RWPE1 (cell line): ENCODE data around the gene SH3D21.

Experiments used
- CTCF ChIA-PET: fragments of 350-600 bp; sonication (Branson Sonifier 250); formaldehyde crosslinking; extraction: SDS; loops from one replicate; lab custom pipeline; 2021; lab: Yijun Ruan, JAX
- POLR2A ChIA-PET: fragments of 400-600 bp; formaldehyde crosslinking; extraction: SDS; loops from one replicate; lab custom pipeline; 2020; ENCODE audit warnings: antibody characterized with exemption; ENCODE audit not compliant: low non-redundant PET; lab: Yijun Ruan, JAX
- DNase-seq: peaks from one replicate; pipeline ENCODE4 v3.0.0; 2012; ENCODE audit warnings: low spot score
- H3K27ac ChIP-seq: fragments of 450-650 bp; 2 replicates; pipeline ENCODE4 v1.5.1; 2017
- TF ChIP-seq, protein P1 (sequence below): fragments of 450-650 bp; conservative IDR thresholded peaks from 2 replicates; pipeline ENCODE4 v1.5.1; 2017; ENCODE audit warnings: low read depth, mild to moderate bottlenecking

SH3D21 gene

DNA sequence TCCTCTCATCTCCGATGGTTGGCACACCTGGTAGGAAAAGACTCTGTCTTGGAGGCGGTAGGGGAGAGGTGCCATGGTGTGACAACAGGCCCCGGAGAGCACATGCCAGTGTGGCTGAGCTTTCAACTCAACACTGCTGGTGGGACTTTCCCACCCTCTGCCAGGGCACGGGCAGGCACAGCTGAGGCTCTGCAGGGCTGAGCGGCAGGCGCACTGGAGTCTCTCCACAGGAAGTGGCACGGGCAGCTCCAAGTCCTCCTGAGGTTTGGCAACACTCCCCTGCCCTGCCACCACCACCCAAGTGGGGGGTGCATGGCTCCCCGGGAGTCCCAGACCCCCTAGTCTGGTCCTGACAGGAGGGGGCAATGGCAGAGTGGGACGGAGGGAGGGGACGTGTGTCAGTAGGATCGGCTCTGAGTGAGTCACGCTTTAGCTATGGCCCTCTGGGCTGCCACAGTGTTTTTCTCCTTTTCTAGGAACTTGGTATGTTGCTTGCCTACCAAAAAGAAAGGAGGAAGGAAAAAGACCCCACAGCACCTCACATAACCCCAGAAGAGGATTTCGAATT, 44.6 kb downstream of the SH3D21 start:
- TF ChIP-seq, protein P1, sequence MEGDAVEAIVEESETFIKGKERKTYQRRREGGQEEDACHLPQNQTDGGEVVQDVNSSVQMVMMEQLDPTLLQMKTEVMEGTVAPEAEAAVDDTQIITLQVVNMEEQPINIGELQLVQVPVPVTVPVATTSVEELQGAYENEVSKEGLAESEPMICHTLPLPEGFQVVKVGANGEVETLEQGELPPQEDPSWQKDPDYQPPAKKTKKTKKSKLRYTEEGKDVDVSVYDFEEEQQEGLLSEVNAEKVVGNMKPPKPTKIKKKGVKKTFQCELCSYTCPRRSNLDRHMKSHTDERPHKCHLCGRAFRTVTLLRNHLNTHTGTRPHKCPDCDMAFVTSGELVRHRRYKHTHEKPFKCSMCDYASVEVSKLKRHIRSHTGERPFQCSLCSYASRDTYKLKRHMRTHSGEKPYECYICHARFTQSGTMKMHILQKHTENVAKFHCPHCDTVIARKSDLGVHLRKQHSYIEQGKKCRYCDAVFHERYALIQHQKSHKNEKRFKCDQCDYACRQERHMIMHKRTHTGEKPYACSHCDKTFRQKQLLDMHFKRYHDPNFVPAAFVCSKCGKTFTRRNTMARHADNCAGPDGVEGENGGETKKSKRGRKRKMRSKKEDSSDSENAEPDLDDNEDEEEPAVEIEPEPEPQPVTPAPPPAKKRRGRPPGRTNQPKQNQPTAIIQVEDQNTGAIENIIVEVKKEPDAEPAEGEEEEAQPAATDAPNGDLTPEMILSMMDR = no peak
- CTCF ChIA-PET = interaction anchor here (0.6 to 1.7 kb wide), 4 partner anchors 8 to 332 kb away, joined by 3 to 8 read pairs (median 4); no protein-coding TSS in a partner anchor
- peak; percentile 82 for DNase-seq
- POLR2A ChIA-PET = interaction anchor here (0.5 to 0.6 kb wide), 2 partner anchors 86 to 494 kb away, joined by 3 read pairs; no protein-coding TSS in a partner anchor
- peak overlapping the region; percentile 92 for H3K27ac ChIP-seq

DNA sequence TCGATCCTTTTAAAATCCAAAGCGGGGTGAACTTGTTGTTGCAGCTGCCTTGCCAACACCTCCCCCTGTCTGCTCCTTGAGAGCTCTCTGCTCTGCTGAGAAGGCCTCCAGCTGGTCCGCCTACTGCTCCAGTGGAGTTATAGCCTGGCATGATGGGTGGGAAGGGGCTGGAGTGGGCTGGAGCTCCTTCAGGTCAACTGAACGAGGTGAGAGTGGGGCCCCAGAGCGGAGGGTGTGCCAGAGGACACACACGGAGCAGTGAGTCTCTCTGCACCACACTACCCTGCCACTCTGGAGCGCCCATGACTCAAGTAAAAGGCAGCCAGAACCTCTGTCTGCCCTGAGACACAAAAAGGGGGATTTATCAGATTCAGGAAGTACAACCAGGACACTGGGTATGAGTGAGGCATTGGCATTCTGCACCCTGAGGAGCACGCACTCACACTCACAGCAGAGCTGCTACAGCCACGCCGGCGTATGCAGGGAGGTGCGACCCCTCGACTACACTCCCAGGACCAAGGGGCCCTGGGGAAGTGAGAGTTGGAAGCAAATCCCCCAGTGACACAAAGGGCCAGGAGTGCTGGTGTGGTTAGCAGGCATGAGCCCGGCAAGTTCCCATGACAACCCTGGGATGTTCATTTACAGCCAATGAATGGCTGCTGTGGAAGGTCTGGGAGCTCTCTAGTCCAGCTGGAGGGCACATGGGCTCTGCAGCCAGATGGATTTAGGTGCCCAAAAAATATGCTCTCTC, 45.2 kb downstream of the SH3D21 start:
- peak; percentile 68 for DNase-seq

DNA sequence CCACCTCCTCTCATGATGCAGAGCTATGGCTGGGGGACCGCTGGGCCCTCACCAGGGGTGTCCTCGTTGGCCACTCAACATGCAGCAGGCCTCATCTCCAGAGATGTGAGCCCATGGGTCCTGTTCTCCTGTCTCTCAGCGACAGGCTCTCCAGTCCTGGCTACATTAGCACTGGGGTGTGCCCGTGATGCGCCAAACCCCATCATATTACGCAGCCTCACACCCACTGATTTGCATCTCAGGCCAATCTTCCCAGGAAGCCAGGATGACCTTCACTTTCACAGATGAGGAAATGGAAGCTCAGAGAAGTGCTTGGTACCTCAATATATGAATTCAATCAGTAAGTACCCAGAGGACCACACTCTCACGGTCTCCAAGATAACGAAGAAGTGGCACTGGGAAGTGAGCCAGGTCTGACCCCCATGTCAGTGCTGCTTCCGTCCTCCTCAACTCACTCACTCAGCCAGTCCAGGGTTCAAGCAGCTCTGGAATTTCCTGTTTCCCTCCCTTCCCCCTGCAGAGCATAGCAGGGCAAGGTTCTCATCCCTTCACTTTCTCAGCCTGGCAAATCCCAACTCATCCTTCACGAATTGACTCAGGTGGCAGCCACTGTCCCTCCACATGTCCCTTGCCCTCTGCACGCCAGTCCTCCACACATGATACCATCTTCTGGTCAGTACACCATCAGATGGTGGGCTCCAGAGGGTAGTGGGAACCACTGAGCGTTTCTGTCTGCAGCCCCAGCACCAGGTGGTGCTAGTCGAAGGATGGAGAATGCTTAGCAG, 46.1 kb downstream of the SH3D21 start:
- CTCF ChIA-PET = interaction anchor here (1.3 to 1.7 kb wide), 2 partner anchors 10 to 17 kb away, joined by 8 read pairs; no protein-coding TSS in a partner anchor

More for the DNA sequence above, 45.2 kb downstream of the SH3D21 start:
- POLR2A ChIA-PET = no interaction called here
- peak overlapping the region; percentile 92 for H3K27ac ChIP-seq
- TF ChIP-seq, protein P1 = no peak
- CTCF ChIA-PET = interaction anchor here (1.0 to 1.7 kb wide), 3 partner anchors 8 to 18 kb away, joined by 3 to 8 read pairs (median 4); no protein-coding TSS in a partner anchor

DNA sequence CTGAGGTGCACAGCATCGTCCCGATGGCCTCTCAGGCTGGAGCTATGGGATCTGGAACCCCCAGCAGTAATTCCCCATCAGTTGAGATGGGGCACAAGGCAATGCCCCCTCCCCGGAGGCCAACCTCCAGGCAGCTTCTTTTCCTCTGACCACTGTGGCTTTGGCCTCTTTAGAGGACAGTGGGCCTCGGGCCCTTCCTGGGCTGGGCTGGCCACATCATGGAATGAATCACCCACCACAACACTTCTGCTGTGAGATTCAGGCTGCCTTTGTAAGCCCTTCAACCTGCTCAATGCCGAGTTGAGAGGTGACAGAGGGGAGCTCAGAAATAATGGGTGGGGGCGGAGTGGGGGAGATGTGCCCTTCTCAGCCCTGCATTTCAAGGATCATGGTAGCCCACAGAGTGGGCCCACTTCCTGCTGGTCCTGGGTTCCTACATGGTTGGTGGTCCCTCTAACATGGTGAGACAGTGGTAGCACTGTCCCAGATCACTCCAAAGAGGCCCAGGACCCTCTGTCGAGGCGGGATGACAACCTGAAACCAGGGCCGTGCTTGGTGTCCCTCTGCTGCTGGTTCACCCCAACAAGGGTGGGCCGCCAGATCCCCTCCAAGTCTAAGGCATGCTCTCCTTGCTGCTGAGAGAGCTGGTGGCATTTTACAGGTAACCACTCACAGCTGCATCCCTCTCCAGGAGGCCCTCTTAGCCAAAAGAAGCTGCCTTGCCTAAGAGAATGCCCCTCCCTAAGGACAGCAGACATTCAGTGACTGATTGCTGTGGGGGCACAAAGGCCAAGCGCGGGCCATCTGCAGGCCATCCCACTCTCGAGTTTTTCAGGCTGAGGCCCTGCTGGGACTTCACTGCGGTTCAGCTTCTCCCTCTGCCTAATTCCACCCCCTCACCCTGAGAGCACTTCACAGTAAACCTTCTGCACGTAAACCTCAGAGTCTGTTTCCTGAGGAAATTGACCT, 47.0 kb downstream of the SH3D21 start:
- POLR2A ChIA-PET = no interaction called here
- H3K27ac ChIP-seq = peak overlapping the region; percentile 92
- TF ChIP-seq, protein P1 = no peak
- DNase-seq = no peak
- CTCF ChIA-PET = interaction anchor here (1.3 kb wide), 1 partner anchor 16 kb away, joined by 8 read pairs; no protein-coding TSS in a partner anchor

More for the DNA sequence above, 46.1 kb downstream of the SH3D21 start:
- TF ChIP-seq, protein P1 = no peak
- no peak for DNase-seq
- peak overlapping the region; percentile 92 for H3K27ac ChIP-seq
- POLR2A ChIA-PET = no interaction called here

DNA sequence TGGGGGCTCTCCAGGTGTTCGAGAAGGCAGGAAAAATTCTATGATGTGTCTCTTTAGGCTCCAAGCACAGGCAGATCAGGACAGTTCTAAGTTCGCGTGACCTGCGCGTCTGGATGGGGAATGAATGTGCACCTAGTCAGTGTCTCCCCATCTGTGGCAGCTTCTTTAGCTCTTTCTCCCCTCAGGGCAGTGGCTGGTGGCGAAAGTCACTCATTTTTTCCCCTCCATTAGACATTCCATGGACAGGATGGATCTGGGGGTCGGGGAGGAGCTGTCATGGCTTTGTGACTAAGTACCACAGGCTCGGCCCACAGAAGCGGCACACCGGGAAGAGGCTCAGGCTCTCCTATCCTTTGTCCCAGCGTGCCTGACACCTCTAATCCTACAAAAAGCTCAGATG, 48.3 kb downstream of the SH3D21 start:
- CTCF ChIA-PET = no interaction called here
- POLR2A ChIA-PET = no interaction called here
- TF ChIP-seq, protein P1 = no peak
- H3K27ac ChIP-seq = peak overlapping the region; percentile 92; the same call in 1 of the 2 replicates
- DNase-seq = no peak
